Mucosa of stomach (tissue), 1 donor: ENCODE measurements around the gene C11orf98.

Source experiments
- H3K27me3 ChIP-seq: one replicate; pipeline ENCODE4 v1.7.0; 2013; ENCODE audit warnings: mild to moderate bottlenecking, low read length; ENCODE audit not compliant: control insufficient read depth, insufficient read depth
- H3K36me3 ChIP-seq: one replicate; pipeline ENCODE4 v1.7.0; 2013; ENCODE audit warnings: low read length; ENCODE audit not compliant: control insufficient read depth, insufficient read depth
- H3K4me1 ChIP-seq: one replicate; pipeline ENCODE4 v1.7.0; 2013; ENCODE audit warnings: mild to moderate bottlenecking, low read length; ENCODE audit not compliant: control insufficient read depth, insufficient read depth
- H3K4me3 ChIP-seq: one replicate; pipeline ENCODE4 v1.7.0; 2013; ENCODE audit warnings: low read length
- H3K9ac ChIP-seq: one replicate; pipeline ENCODE4 v1.7.0; 2013; ENCODE audit warnings: mild to moderate bottlenecking, low read length, moderate library complexity
- H3K9me3 ChIP-seq: one replicate; pipeline ENCODE4 v1.7.0; 2013; ENCODE audit warnings: mild to moderate bottlenecking, low read length, moderate library complexity; ENCODE audit not compliant: control insufficient read depth
- donor health status: Pancreatic carcinoma.

The C11orf98 gene

DNA sequence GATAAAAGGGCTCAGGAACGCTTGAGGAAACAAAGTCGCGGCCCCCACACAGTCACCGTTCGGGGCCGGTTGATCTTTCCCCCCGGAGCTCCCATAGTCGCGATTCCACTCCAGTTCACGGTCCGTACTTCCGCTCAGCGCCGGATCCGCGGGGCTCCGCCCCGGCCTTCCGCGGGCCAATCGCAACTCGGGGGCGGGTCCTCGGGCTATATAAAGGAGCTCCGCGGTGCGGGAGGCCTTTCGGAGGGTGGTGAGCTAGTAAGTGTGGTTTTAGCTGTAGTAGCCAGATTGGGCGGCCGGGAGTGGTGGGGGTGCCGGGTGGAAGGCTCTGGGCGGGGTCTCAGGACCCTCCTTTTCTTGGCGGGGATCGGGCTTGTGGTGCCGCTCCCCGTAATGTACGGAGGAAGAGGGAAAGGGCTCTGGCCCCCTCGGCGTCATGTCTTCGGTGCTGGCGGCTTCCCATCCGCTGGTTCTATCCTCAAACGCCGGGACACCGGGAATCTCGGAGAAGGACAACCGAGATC is at the start of gene C11orf98, which contains the start of gene CSKMT:
Gene C11orf98 (minus strand): TSS at position 136 of the 524 bp plus-strand sequence. CDS start 41 bp downstream, at position 95.
Gene CSKMT (plus strand): TSS at position 238 of the 524 bp plus-strand sequence. CDS start 568 bp downstream, outside the sequence.
- Histone ChIP-seq H3K27me3 (no peaks in the 10 kb centered on the region), H3K4me1 (peaks cover 36% of the 10 kb centered on the region), H3K4me3 (peak within 1 kb of the TSS; percentile 96), H3K9me3 (no peaks in the 10 kb centered on the region), H3K9ac (peak within 1 kb of the TSS; percentile 79), H3K36me3 (peaks cover 11% of the 10 kb centered on the region)

- no peaks in the 10 kb centered on the region for H3K9me3 ChIP-seq
- H3K4me3 ChIP-seq: no peak overlapping the region
- peak overlapping the region; percentile 38 for H3K9ac ChIP-seq
- peaks cover 17% of the 10 kb centered on the region for H3K36me3 ChIP-seq
- peaks cover 43% of the 10 kb centered on the region for H3K4me1 ChIP-seq
- no peaks in the 10 kb centered on the region for H3K27me3 ChIP-seq
These were observed 48.3 kb upstream of the C11orf98 start for GRCh38 chr11:62713343-62713742.

DNA sequence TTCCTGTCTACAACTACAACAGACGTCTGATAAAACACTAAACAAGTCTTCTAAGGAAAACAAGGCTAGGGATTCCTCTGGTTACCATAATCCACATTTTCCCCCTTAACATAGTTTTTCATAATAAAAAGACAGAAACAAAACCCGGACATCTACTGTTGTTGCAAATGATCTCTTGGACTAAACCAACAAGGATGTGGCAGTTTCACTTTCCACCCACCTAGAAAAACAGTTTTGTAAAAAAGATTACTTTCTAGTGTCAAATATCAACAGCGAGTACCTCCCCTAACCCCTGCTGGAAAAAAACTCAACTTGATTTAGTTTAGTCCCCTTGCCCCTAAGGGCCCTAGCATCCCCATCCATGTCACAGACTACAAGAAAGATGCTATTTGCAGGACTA is 47.9 kb upstream of the C11orf98 start:
- Histone ChIP-seq H3K36me3 (peaks cover 17% of the 10 kb centered on the region), H3K9me3 (no peaks in the 10 kb centered on the region), H3K4me3 (no peak overlapping the region), H3K27me3 (no peaks in the 10 kb centered on the region), H3K4me1 (peaks cover 46% of the 10 kb centered on the region), H3K9ac (peak overlapping the region; percentile 38)

DNA sequence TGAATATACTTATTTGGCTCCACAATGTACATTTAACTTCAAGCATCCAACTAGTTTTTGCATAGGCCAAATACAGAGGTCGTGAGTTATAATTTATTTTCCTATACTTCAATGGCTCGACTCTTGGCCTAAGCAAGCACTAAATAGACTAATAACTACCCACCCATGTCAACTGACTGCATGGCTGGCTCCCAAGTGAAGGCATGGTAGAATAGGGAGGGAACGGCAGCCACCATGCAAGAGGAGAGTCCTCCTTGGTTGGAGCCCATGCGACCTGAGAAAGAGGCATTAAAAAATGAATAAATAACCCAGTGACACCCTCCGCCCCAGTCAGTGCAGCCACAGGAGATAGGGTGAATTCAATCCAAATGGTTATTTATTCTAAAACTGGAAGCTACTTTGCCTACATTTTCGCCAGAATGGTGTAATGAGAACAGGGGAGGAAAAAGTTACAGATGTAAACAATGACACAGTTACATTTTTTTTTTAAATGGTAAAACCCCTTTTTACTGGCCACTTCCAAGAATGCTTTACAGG is 47.3 kb upstream of the C11orf98 start:
- H3K36me3 ChIP-seq: peaks cover 17% of the 10 kb centered on the region

GRCh38 chr11:62710001-62710345 is 45.0 kb upstream of the C11orf98 start:
- Histone ChIP-seq H3K4me3 (peak overlapping the region; percentile 86), H3K9me3 (no peaks in the 10 kb centered on the region), H3K27me3 (no peaks in the 10 kb centered on the region), H3K4me1 (peaks cover 62% of the 10 kb centered on the region), H3K9ac (peak overlapping the region; percentile 92), H3K36me3 (peaks cover 11% of the 10 kb centered on the region)

More for the DNA sequence above, 47.3 kb upstream of the C11orf98 start:
- no peaks in the 10 kb centered on the region for H3K9me3 ChIP-seq
- H3K9ac ChIP-seq: peak overlapping the region; percentile 38
- H3K4me3 ChIP-seq: no peak overlapping the region
- H3K27me3 ChIP-seq: no peaks in the 10 kb centered on the region
- peaks cover 46% of the 10 kb centered on the region for H3K4me1 ChIP-seq

- Histone ChIP-seq H3K27me3 (no peaks in the 10 kb centered on the region), H3K4me3 (peak overlapping the region; percentile 86), H3K36me3 (peaks cover 7% of the 10 kb centered on the region), H3K9me3 (no peaks in the 10 kb centered on the region), H3K9ac (peak overlapping the region; percentile 92), H3K4me1 (peaks cover 62% of the 10 kb centered on the region)
These were observed 44.4 kb upstream of the C11orf98 start for GRCh38 chr11:62709247-62710000.

DNA sequence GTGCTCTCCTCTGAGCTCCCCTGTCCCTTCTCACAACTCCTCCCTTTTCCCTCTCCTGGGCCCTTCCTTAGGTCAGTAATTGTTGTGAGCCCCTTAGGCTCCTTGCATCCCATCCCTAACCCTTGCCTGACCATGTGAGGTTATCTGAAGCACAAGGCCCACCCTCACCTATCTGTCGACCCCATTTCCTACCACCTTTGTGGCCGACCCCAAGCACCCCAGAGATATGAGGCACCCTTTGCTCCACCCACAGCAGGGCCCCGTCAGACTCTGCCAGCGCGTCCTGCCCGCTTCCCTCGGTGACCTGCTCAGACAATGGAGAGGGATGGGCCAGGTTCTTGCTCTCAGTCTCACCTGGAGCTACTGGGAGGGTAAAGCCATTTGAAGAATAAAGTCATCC is 43.8 kb upstream of the C11orf98 start:
- Histone ChIP-seq H3K36me3 (peaks cover 5% of the 10 kb centered on the region), H3K9me3 (no peaks in the 10 kb centered on the region), H3K4me3 (peak overlapping the region; percentile 52), H3K27me3 (no peaks in the 10 kb centered on the region), H3K9ac (peak overlapping the region; percentile 92), H3K4me1 (peaks cover 56% of the 10 kb centered on the region)

- Histone ChIP-seq H3K9me3 (no peaks in the 10 kb centered on the region), H3K27me3 (no peaks in the 10 kb centered on the region), H3K36me3 (peaks cover 5% of the 10 kb centered on the region), H3K9ac (peak overlapping the region; percentile 92), H3K4me1 (peaks cover 52% of the 10 kb centered on the region), H3K4me3 (peak overlapping the region; percentile 52)
These were observed 43.4 kb upstream of the C11orf98 start for GRCh38 chr11:62708392-62708791.

GRCh38 chr11:62707277-62707861 is 42.4 kb upstream of the C11orf98 start, which contains the start of the genes BSCL2 and GNG3:
BSCL2 (minus strand) TSS chr11:62707424; CDS start chr11:62707195, 229 bp downstream.
GNG3 (plus strand) TSS chr11:62707676; CDS start chr11:62708296, 620 bp downstream.
- peak within 1 kb of the TSS; percentile 45 for H3K9ac ChIP-seq
- H3K4me1 ChIP-seq: peaks cover 42% of the 10 kb centered on the region
- peak within 1 kb of the TSS; percentile 75 for H3K4me3 ChIP-seq
- no peaks in the 10 kb centered on the region for H3K9me3 ChIP-seq
- H3K27me3 ChIP-seq: no peaks in the 10 kb centered on the region
- H3K36me3 ChIP-seq: peaks cover 5% of the 10 kb centered on the region

DNA sequence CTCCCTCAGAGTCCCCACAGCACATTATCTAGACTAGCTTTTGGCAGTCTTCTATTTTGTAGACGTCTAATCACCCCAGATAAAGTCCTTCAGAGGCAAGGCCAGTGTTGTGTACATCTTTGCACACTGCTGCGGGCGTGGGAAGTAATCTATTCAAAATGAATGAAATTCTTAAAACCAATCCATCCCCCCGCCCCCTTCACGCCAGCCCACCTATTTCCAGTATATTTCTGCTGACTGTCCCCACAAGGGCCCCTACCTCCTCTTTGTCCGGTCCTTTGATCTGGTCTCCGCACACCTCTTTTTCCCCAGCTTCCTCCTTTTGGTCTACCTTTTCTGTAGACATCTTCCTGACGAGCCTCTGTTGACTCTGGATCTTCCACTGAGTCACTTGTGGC is 41.8 kb upstream of the C11orf98 start:
- Histone ChIP-seq H3K9me3 (no peaks in the 10 kb centered on the region), H3K4me3 (peak overlapping the region; percentile 75), H3K9ac (peak overlapping the region; percentile 45), H3K4me1 (peaks cover 40% of the 10 kb centered on the region), H3K27me3 (no peaks in the 10 kb centered on the region), H3K36me3 (peaks cover 5% of the 10 kb centered on the region)

- H3K9ac ChIP-seq: peak overlapping the region; percentile 55
- H3K27me3 ChIP-seq: no peaks in the 10 kb centered on the region
- H3K9me3 ChIP-seq: no peaks in the 10 kb centered on the region
- peaks cover 40% of the 10 kb centered on the region for H3K4me1 ChIP-seq
- H3K4me3 ChIP-seq: peak overlapping the region; percentile 75
- peaks cover 5% of the 10 kb centered on the region for H3K36me3 ChIP-seq
These were observed 41.2 kb upstream of the C11orf98 start for GRCh38 chr11:62705880-62706849.
